CD4-positive, alpha-beta T cell treated with Interleukin-17A for 4 hours (primary cell): Measurements from ENCODE around the gene CHDH.

ENCODE experiments used
- DNase-seq: peaks from one replicate; pipeline ENCODE4 v3.0.0-alpha.2; 2020; ENCODE audit warnings: mixed read lengths

The CHDH gene

GRCh38 chr3:53823026-53823955 lies 22.9 kb downstream of the CHDH start:
- no peak for DNase-seq

- DNase-seq: no peak
Measured at GRCh38 chr3:53822331-53822741, 23.9 kb downstream of the CHDH start.

GRCh38 chr3:53821631-53822121 lies 24.5 kb downstream of the CHDH start:
- DNase-seq: no peak

GRCh38 chr3:53820756-53821580 lies 25.3 kb downstream of the CHDH start:
- no peak for DNase-seq

DNA sequence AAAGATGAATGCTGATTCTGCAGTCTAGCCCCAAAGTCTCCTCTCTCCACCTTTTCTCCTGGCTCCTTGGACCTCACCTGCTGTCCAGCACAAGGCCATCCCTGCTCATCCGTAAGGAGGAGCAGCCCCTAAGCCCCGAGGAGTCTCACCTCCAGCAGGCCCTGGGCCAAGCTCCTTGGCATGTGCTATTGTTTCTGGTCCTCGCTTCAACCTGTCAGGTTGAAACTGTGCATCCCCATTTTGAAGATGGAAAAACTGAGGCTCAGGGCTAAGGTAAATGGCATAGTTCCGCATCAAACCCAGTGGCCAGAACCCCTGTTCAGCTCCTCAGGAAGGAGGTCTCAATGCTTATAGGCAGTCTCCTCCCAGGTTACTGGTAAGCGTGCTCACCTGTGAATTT lies 26.1 kb downstream of the CHDH start:
- no peak for DNase-seq

GRCh38 chr3:53819163-53819868 lies 26.9 kb downstream of the CHDH start:
- no peak for DNase-seq

GRCh38 chr3:53818221-53819162 lies 27.7 kb downstream of the CHDH start:
- no peak for DNase-seq

GRCh38 chr3:53817809-53818208 lies 28.4 kb downstream of the CHDH start:
- DNase-seq: no peak

GRCh38 chr3:53817211-53817610 lies 29.0 kb downstream of the CHDH start:
- DNase-seq: no peak

- DNase-seq: no peak
Measured at GRCh38 chr3:53816425-53816824, 29.8 kb downstream of the CHDH start.

- DNase-seq: no peak
Measured at GRCh38 chr3:53815651-53816050, 30.6 kb downstream of the CHDH start.

DNA sequence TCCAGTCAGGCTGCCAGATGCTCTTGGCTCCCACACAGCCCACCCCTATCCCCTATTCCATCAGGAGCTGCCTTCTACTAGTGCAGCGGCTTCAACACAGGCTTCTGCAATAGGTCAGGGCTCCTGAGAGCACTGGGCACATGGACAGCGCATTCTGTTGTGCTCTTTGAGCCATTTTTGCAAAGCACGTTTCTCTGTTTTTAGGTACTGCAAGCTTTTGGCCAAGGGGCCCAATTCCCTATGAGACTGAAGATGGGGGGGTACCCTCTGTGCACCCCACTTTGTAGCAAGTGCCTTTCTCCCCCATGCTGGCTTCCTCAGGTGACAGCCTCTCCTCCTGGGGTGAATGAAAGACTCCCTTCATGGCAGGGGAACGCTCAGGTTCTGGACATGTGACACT lies 31.2 kb downstream of the CHDH start:
- DNase-seq: no peak

DNA sequence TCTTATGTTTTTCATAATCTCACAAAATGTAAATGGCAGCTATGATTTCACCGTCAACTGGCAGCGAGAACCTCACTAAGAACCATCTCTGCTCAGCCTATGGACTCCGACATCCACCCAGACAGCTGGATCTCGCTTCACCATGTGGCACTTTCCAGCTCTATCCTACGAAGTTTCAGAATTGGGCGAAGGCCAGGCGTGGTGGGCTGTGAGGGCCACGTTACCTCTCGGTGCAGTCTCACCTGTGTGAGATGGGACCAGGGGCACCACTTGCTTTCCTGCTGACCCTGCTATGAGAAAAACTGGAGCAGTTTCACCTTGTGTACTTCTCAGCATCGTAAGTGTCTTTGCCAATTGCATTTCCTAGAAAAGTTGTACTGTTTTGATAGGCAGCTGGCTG lies 32.3 kb downstream of the CHDH start:
- DNase-seq: no peak

GRCh38 chr3:53813229-53813628 lies 33.0 kb downstream of the CHDH start:
- DNase-seq: no peak

- DNase-seq: no peak
Measured at GRCh38 chr3:53812434-53812833, 33.8 kb downstream of the CHDH start.

- DNase-seq: no peak
Measured at GRCh38 chr3:53811143-53811927, 34.9 kb downstream of the CHDH start.

- DNase-seq: no peak
Measured at GRCh38 chr3:53809764-53810400, 36.3 kb downstream of the CHDH start.

- no peak for DNase-seq
Measured at GRCh38 chr3:53809267-53809666, 37.0 kb downstream of the CHDH start.

GRCh38 chr3:53808496-53808895 lies 37.7 kb downstream of the CHDH start:
- DNase-seq: no peak

- DNase-seq: no peak
Measured at GRCh38 chr3:53807117-53807810, 39.0 kb downstream of the CHDH start.
